HFF-Myc (cell line): ENCODE measurements around the gene RACGAP1.

Experiments used
- DNase-seq: peaks from one replicate; pipeline ENCODE4 v3.0.0-alpha.2; 2011; ENCODE audit warnings: low read depth; ENCODE audit errors: extremely low read depth
- H3K4me3 ChIP-seq: replicated peaks from 2 replicates; pipeline ENCODE4 v1.5.1; 2011; ENCODE audit warnings: low read depth, mild to moderate bottlenecking, control low read depth, low read length
- CTCF ChIP-seq: IDR thresholded peaks from 2 replicates; pipeline ENCODE4 v1.5.1; 2012; ENCODE audit warnings: mild to moderate bottlenecking, low read depth, low read length, control low read depth; ENCODE audit errors: missing control alignments

Gene RACGAP1

GRCh38 chr12:50021031-50021430 lies 4.3 kb downstream of the RACGAP1 start:
- no peak for TF ChIP-seq CTCF
- no peak for DNase-seq
- H3K4me3 ChIP-seq = no peak overlapping the region

GRCh38 chr12:50019524-50019923 lies 5.8 kb downstream of the RACGAP1 start:
- DNase-seq = no peak
- H3K4me3 ChIP-seq = no peak overlapping the region
- TF ChIP-seq CTCF = no peak

- TF ChIP-seq CTCF = no peak
These were observed 6.3 kb downstream of the RACGAP1 start for GRCh38 chr12:50018968-50019367.

GRCh38 chr12:50018154-50018553 lies 7.1 kb downstream of the RACGAP1 start:
- TF ChIP-seq CTCF = no peak
- DNase-seq = no peak
- H3K4me3 ChIP-seq = no peak overlapping the region

More at GRCh38 chr12:50018968-50019367, 6.3 kb downstream of the RACGAP1 start:
- H3K4me3 ChIP-seq = no peak overlapping the region
- DNase-seq = no peak

GRCh38 chr12:50017641-50018040 lies 7.7 kb downstream of the RACGAP1 start:
- no peak for DNase-seq
- no peak for TF ChIP-seq CTCF
- no peak overlapping the region for H3K4me3 ChIP-seq

GRCh38 chr12:50016501-50017475 lies 8.5 kb downstream of the RACGAP1 start:
- TF ChIP-seq CTCF = no peak
- peak; percentile 83 for DNase-seq
- H3K4me3 ChIP-seq = no peak overlapping the region
